ENCODE measurements around the gene JPH4.

The JPH4 gene

DNA sequence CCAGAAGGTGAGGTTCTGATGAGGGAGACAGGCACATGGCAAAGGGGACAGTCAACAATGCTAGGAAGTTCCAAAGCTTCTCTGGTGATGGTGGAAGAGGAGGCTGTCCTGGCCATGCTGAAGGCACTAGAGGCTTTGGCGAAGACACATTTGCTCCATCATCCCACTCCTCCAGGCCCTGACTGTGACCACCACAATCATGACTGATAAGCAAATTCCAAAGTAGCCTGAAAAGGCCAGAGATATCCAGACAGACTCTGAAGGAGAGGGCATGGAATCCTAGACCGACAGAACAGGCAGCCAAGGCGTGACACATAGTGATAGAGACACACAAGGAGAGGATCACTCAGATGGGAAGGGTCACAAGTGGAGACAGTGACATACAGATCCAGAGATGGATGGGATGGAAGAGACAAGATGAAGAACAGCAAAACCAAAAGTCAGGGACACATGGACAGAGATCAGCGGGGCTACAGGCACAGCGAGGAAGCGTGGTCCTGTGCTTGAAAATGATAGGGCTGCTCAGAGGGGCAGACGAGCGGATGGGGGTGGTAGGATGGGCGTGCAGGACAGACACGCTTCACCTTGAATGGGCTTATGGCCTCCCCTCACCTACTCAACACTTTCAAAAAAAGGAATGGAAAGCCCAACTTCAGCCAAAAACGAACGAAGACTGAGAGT lies 28.3 kb downstream of the JPH4 start:
- no peak for TF ChIP-seq ZNF565 (CRISPR knock-in tag; conservative IDR thresholded peaks at IDR 0.05; ENCODE audit: low read depth)
- TF ChIP-seq TOX (CRISPR knock-in tag; IDR thresholded peaks at IDR 0.05; ENCODE audit: borderline replicate concordance), result no peak
- TF ChIP-seq CSDC2 (CRISPR knock-in tag; IDR thresholded peaks at IDR 0.05), result no peak
- TF ChIP-seq ESRRG (CRISPR knock-in tag; IDR thresholded peaks at IDR 0.05), result no peak
- TF ChIP-seq, protein P1, sequence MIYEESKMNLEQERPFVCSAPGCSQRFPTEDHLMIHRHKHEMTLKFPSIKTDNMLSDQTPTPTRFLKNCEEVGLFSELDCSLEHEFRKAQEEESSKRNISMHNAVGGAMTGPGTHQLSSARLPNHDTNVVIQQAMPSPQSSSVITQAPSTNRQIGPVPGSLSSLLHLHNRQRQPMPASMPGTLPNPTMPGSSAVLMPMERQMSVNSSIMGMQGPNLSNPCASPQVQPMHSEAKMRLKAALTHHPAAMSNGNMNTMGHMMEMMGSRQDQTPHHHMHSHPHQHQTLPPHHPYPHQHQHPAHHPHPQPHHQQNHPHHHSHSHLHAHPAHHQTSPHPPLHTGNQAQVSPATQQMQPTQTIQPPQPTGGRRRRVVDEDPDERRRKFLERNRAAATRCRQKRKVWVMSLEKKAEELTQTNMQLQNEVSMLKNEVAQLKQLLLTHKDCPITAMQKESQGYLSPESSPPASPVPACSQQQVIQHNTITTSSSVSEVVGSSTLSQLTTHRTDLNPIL (CRISPR knock-in tag; IDR thresholded peaks at IDR 0.05; ENCODE audit: low read depth), result no peak
- no peak for TF ChIP-seq ARNTL (CRISPR knock-in tag; IDR thresholded peaks at IDR 0.05; ENCODE audit: borderline replicate concordance, low read depth)
- TF ChIP-seq, protein P2, sequence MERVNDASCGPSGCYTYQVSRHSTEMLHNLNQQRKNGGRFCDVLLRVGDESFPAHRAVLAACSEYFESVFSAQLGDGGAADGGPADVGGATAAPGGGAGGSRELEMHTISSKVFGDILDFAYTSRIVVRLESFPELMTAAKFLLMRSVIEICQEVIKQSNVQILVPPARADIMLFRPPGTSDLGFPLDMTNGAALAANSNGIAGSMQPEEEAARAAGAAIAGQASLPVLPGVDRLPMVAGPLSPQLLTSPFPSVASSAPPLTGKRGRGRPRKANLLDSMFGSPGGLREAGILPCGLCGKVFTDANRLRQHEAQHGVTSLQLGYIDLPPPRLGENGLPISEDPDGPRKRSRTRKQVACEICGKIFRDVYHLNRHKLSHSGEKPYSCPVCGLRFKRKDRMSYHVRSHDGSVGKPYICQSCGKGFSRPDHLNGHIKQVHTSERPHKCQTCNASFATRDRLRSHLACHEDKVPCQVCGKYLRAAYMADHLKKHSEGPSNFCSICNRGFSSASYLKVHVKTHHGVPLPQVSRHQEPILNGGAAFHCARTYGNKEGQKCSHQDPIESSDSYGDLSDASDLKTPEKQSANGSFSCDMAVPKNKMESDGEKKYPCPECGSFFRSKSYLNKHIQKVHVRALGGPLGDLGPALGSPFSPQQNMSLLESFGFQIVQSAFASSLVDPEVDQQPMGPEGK (CRISPR knock-in tag; IDR thresholded peaks at IDR 0.05; ENCODE audit: borderline replicate concordance), result no peak
- TF ChIP-seq ISL1 (CRISPR knock-in tag; IDR thresholded peaks at IDR 0.05), result no peak
- TF ChIP-seq PPARA (CRISPR knock-in tag; IDR thresholded peaks at IDR 0.05; ENCODE audit: borderline replicate concordance), result no peak
- no peak for TF ChIP-seq ZC3H10 (CRISPR knock-in tag; IDR thresholded peaks at IDR 0.05)
- TF ChIP-seq ZNF8 (CRISPR knock-in tag; IDR thresholded peaks at IDR 0.05), result no peak
- no peak for TF ChIP-seq SNAI2 (CRISPR knock-in tag; IDR thresholded peaks at IDR 0.05)
- TF ChIP-seq ZFP30 (CRISPR knock-in tag; IDR thresholded peaks at IDR 0.05), result no peak
- no peak for TF ChIP-seq RARB (CRISPR knock-in tag; IDR thresholded peaks at IDR 0.05)
- peak; percentile 5 for ATAC-seq

DNA sequence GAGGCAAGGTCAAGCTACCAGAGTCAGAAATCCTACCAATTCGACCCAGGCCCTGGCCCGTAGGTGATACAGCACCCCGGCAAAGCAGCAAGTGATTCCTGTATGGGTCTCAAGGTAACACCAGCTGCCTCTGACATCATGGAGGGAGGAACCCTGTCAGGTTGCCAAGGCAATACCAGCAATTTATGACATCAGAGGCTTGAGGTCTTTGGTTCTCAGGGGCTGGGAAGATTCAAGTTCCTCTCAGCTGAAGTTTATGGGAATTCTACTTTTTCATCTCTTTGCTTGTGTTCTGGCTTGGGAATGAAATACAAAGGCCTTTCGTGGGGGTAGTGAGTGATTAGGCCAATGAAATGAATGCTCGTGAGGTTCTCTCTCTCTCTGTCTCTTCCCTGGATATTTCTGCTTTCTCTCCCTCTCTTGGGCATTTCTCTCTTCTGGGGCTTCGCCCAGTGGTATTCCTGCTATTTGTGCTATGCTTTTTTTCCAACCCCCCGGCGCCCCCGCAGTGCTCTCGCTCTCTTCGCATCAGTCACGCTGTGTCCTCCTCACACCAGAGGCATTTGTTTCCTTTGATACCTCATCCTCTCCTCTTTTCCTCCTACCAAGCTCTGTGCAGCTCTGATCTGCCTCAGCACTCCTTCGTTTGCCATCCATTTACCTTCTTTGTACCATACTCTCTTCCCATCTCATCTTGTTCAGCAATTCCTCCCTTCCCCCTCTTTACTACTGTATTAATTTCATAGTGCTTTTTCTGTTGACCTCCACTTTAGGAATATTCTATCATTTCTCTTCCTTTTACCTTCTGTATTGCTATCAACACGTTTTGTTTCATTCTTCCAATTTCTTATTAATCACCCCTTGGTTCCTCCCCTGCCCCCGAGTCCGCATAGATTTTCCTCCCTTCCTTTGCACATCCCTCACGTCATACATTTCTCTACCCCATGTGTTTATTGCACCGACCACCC lies 30.0 kb downstream of the JPH4 start:
- no peak for ATAC-seq
- TF ChIP-seq ESRRG (CRISPR knock-in tag; IDR thresholded peaks at IDR 0.05) (no peak), BACH2 (CRISPR knock-in tag; IDR thresholded peaks at IDR 0.05; ENCODE audit: borderline replicate concordance) (no peak), CSDC2 (CRISPR knock-in tag; IDR thresholded peaks at IDR 0.05) (no peak), SNAI2 (CRISPR knock-in tag; IDR thresholded peaks at IDR 0.05) (no peak), ZNF565 (CRISPR knock-in tag; conservative IDR thresholded peaks at IDR 0.05; ENCODE audit: low read depth) (no peak), ZFP3 (CRISPR knock-in tag; IDR thresholded peaks at IDR 0.05) (no peak), PPARA (CRISPR knock-in tag; IDR thresholded peaks at IDR 0.05; ENCODE audit: borderline replicate concordance) (no peak), TCF4 (CRISPR knock-in tag; IDR thresholded peaks at IDR 0.05; ENCODE audit: borderline replicate concordance) (no peak), ZNF8 (CRISPR knock-in tag; IDR thresholded peaks at IDR 0.05) (no peak), OSR1 (CRISPR knock-in tag; IDR thresholded peaks at IDR 0.05) (no peak)
- TF ChIP-seq, protein P2 (CRISPR knock-in tag; IDR thresholded peaks at IDR 0.05; ENCODE audit: borderline replicate concordance), result no peak

DNA sequence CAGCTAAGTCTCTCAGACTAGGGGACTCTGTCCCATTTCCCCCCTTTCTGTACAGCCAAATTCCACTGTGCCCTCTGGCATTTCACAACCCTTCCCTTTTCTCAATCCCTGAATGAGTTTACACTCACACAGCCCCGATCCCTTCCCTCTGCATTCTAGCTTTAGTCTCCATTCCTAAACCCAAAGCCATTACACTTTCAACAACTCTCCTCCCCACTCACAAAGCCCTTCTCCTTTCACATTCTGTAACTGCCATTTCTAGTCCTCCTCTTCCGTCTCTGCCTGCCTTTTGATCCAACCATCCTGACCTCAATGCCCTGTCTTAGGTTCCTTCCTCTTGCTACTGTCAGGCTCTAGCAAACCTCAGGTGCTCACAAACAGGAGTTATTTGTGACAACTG lies 30.7 kb downstream of the JPH4 start:
- ATAC-seq, result no peak
- TF ChIP-seq ZC3H10 (CRISPR knock-in tag; IDR thresholded peaks at IDR 0.05) (no peak), ESRRG (CRISPR knock-in tag; IDR thresholded peaks at IDR 0.05) (no peak), CSDC2 (CRISPR knock-in tag; IDR thresholded peaks at IDR 0.05) (no peak), GLIS3 (CRISPR knock-in tag; IDR thresholded peaks at IDR 0.05) (no peak), ZFP30 (CRISPR knock-in tag; IDR thresholded peaks at IDR 0.05) (no peak), TCF4 (CRISPR knock-in tag; IDR thresholded peaks at IDR 0.05; ENCODE audit: borderline replicate concordance) (no peak), ARNTL (CRISPR knock-in tag; IDR thresholded peaks at IDR 0.05; ENCODE audit: borderline replicate concordance, low read depth) (no peak), ZNF8 (CRISPR knock-in tag; IDR thresholded peaks at IDR 0.05) (no peak), ZNF565 (CRISPR knock-in tag; conservative IDR thresholded peaks at IDR 0.05; ENCODE audit: low read depth) (no peak), SNAI2 (CRISPR knock-in tag; IDR thresholded peaks at IDR 0.05) (no peak), TOX (CRISPR knock-in tag; IDR thresholded peaks at IDR 0.05; ENCODE audit: borderline replicate concordance) (no peak), BACH2 (CRISPR knock-in tag; IDR thresholded peaks at IDR 0.05; ENCODE audit: borderline replicate concordance) (no peak), ZFP3 (CRISPR knock-in tag; IDR thresholded peaks at IDR 0.05) (no peak), RARB (CRISPR knock-in tag; IDR thresholded peaks at IDR 0.05) (no peak), ISL1 (CRISPR knock-in tag; IDR thresholded peaks at IDR 0.05) (no peak), ZNF70 (CRISPR knock-in tag; IDR thresholded peaks at IDR 0.05) (no peak)
- TF ChIP-seq, protein P2 (CRISPR knock-in tag; IDR thresholded peaks at IDR 0.05; ENCODE audit: borderline replicate concordance), result no peak
- TF ChIP-seq, protein P1 (CRISPR knock-in tag; IDR thresholded peaks at IDR 0.05; ENCODE audit: low read depth), result no peak
- TF ChIP-seq, protein P3, sequence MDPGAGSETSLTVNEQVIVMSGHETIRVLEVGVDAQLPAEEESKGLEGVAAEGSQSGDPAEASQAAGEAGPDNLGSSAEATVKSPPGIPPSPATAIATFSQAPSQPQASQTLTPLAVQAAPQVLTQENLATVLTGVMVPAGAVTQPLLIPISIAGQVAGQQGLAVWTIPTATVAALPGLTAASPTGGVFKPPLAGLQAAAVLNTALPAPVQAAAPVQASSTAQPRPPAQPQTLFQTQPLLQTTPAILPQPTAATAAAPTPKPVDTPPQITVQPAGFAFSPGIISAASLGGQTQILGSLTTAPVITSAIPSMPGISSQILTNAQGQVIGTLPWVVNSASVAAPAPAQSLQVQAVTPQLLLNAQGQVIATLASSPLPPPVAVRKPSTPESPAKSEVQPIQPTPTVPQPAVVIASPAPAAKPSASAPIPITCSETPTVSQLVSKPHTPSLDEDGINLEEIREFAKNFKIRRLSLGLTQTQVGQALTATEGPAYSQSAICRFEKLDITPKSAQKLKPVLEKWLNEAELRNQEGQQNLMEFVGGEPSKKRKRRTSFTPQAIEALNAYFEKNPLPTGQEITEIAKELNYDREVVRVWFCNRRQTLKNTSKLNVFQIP (CRISPR knock-in tag; IDR thresholded peaks at IDR 0.05; ENCODE audit: borderline replicate concordance, low read depth), result no peak
